HG03521 (cell line): ENCODE measurements around the gene IKZF1.
A peak's percentile ranks its signal among the peaks of the same experiment; 100 is the strongest.

ENCODE experiments used
- ATAC-seq: cut with Tn5 transposase; IDR thresholded peaks from one replicate; pipeline ENCODE4 v1.9.1; 2021; ENCODE audit warnings: mild to moderate bottlenecking, moderate library complexity; ENCODE audit not compliant: unreplicated experiment

Gene IKZF1

GRCh38 chr7:50368366-50368765 is 63.9 kb downstream of the IKZF1 start:
- no peak for ATAC-seq

- no peak for ATAC-seq
These were observed 64.9 kb downstream of the IKZF1 start for GRCh38 chr7:50369143-50370026.

- ATAC-seq = no peak
These were observed 66.4 kb downstream of the IKZF1 start for GRCh38 chr7:50370884-50371283.

GRCh38 chr7:50371551-50372021 is 67.1 kb downstream of the IKZF1 start:
- ATAC-seq = no peak

GRCh38 chr7:50372923-50373322 is 68.4 kb downstream of the IKZF1 start:
- ATAC-seq = no peak

- ATAC-seq = no peak
These were observed 71.7 kb downstream of the IKZF1 start for GRCh38 chr7:50376056-50376820.

GRCh38 chr7:50377356-50377755 is 72.8 kb downstream of the IKZF1 start:
- ATAC-seq = no peak

- ATAC-seq = no peak
These were observed 74.6 kb downstream of the IKZF1 start for GRCh38 chr7:50379082-50379481.

GRCh38 chr7:50379539-50379938 is 75.0 kb downstream of the IKZF1 start:
- ATAC-seq = no peak

GRCh38 chr7:50382455-50382854 is 77.9 kb downstream of the IKZF1 start:
- no peak for ATAC-seq

GRCh38 chr7:50387351-50387750 is 82.8 kb downstream of the IKZF1 start:
- ATAC-seq = no peak

GRCh38 chr7:50389961-50390360 is 85.4 kb downstream of the IKZF1 start:
- no peak for ATAC-seq

- no peak for ATAC-seq
These were observed 86.9 kb downstream of the IKZF1 start for GRCh38 chr7:50391386-50391785.

GRCh38 chr7:50393076-50393475 is 88.6 kb downstream of the IKZF1 start:
- ATAC-seq = no peak

- peak; percentile 40 for ATAC-seq
These were observed 89.2 kb downstream of the IKZF1 start for GRCh38 chr7:50393547-50394252.

- no peak for ATAC-seq
These were observed 89.8 kb downstream of the IKZF1 start for GRCh38 chr7:50394315-50394714.

- no peak for ATAC-seq
These were observed 92.3 kb downstream of the IKZF1 start for GRCh38 chr7:50396856-50397255.

GRCh38 chr7:50397320-50397970 is 92.9 kb downstream of the IKZF1 start:
- ATAC-seq = no peak

GRCh38 chr7:50397971-50398324 is 93.4 kb downstream of the IKZF1 start:
- ATAC-seq = no peak

- no peak for ATAC-seq
These were observed 94.7 kb downstream of the IKZF1 start for GRCh38 chr7:50399206-50399605.

GRCh38 chr7:50399635-50400034 is 95.1 kb downstream of the IKZF1 start:
- no peak for ATAC-seq
